A549 (cell line): ENCODE data around the gene GPD1L. TPM values are rescaled to one million over a fixed set of nuclear protein-coding genes. Genes with fewer than 3 reads are reported as not detected.

Source experiments
- ATAC-seq, 2 experiments: fragments of 200-7000 bp in 1 of 2; fragments of >200 bp in 1 of 2; cut with Nextera tagmentation in 1 of 2; cut with Tn5 transposase in 1 of 2; 3 replicates each; pipeline versions ENCODE4 v1.8.0 to v1.9.1; 2018 to 2020; ENCODE audit warnings: mild to moderate bottlenecking in 1 of 2, moderate library complexity in 1 of 2
- CTCF ChIA-PET: fragments of 300-600 bp; sonication (Branson Sonifier 250); formaldehyde crosslinking; extraction: SDS; loops from one replicate; lab custom pipeline; 2021; ENCODE audit warnings: antibody characterized with exemption, inconsistent platforms; lab: Yijun Ruan, JAX
- POLR2A ChIA-PET: fragments of 350-600 bp; formaldehyde crosslinking; extraction: SDS; loops from one replicate; lab custom pipeline; 2021; ENCODE audit warnings: antibody characterized with exemption, inconsistent platforms; lab: Yijun Ruan, JAX
- DNase-seq, 2 experiments: peaks; one replicate each; pipeline versions ENCODE4 v3.0.0 to v3.0.0-alpha.2; 2011 to 2016; ENCODE audit warnings: low read depth in 1 of 2, low spot score in 1 of 2
- FAIRE-seq: peaks from 2 replicates; lab custom pipeline; 2011; peaks lifted over from hg19 to GRCh38; lab: Jason Lieb, UNC
- H3K27ac ChIP-seq, 2 experiments: fragments of >200 bp; sonication (Bioruptor Twin); formaldehyde crosslinking; 3 replicates each; pipeline ENCODE4 v1.5.1; 2016 to 2017
- H3K4me1 ChIP-seq: fragments of >200 bp; sonication (Bioruptor Twin); formaldehyde crosslinking; 3 replicates; pipeline ENCODE4 v1.6.1; 2016
- H3K4me2 ChIP-seq: fragments of >200 bp; sonication (Bioruptor Twin); formaldehyde crosslinking; 3 replicates; pipeline ENCODE4 v1.6.1; 2016
- H3K4me3 ChIP-seq: fragments of >200 bp; sonication (Bioruptor Twin); formaldehyde crosslinking; 3 replicates; pipeline ENCODE4 v1.5.1; 2016
- H3K9me3 ChIP-seq: fragments of >200 bp; sonication (Bioruptor Twin); formaldehyde crosslinking; 3 replicates; pipeline ENCODE4 v1.6.1; 2016
- BHLHE40 ChIP-seq: IDR thresholded peaks from 2 replicates; pipeline ENCODE4 v1.6.1; 2012; ENCODE audit warnings: low read depth, low read length, inconsistent platforms
- ELK1 ChIP-seq: fragments of 150-350 bp; IDR thresholded peaks from 2 replicates; pipeline ENCODE4 v1.6.1; 2014; ENCODE audit warnings: low read depth, mild to moderate bottlenecking, low read length
- EP300 ChIP-seq, 2 experiments: fragments of >200 bp; sonication (Bioruptor Twin); formaldehyde crosslinking; IDR thresholded peaks; 2 replicates in 1 of 2; 3 replicates in 1 of 2; pipeline ENCODE4 v1.6.1; 2016 to 2017
- ESRRA ChIP-seq: fragments of 150-350 bp; IDR thresholded peaks from 2 replicates; pipeline ENCODE4 v1.6.1; 2014; ENCODE audit warnings: mild to moderate bottlenecking, low read length, borderline replicate concordance
- FOSB ChIP-seq: fragments of 250-450 bp; sonication (Bioruptor Pico); IDR thresholded peaks from 2 replicates; pipeline ENCODE4 v1.5.0; 2020; ENCODE audit warnings: mild to moderate bottlenecking, moderate library complexity
- FOSL2 ChIP-seq, 2 experiments: fragments of 450-650 bp in 1 of 2; fragments of >200 bp in 1 of 2; sonication (Bioruptor Twin) in 1 of 2; formaldehyde crosslinking; IDR thresholded peaks; 2 replicates each; pipeline versions ENCODE4 v1.5.0 to v1.6.1; 2016 to 2020; ENCODE audit warnings: mild to moderate bottlenecking in 1 of 2, moderate library complexity in 1 of 2
- FOXS1 ChIP-seq: fragments of 250-450 bp; sonication (Bioruptor Pico); IDR thresholded peaks from 2 replicates; pipeline ENCODE4 v1.5.0; 2020; ENCODE audit warnings: mild to moderate bottlenecking, moderate library complexity
- HOXA7 ChIP-seq: fragments of 250-450 bp; sonication (Bioruptor Pico); IDR thresholded peaks from 2 replicates; pipeline ENCODE4 v1.5.0; 2020; ENCODE audit warnings: mild to moderate bottlenecking, moderate library complexity
- HOXB13 ChIP-seq: fragments of 250-450 bp; sonication (Bioruptor Pico); IDR thresholded peaks from 2 replicates; pipeline ENCODE4 v1.5.0; 2020; ENCODE audit warnings: low read depth, mild to moderate bottlenecking, moderate library complexity
- NR3C1 ChIP-seq: fragments of >200 bp; sonication (Bioruptor Twin); formaldehyde crosslinking; IDR thresholded peaks from 3 replicates; pipeline ENCODE4 v1.6.1; 2017
- POLR2A ChIP-seq: IDR thresholded peaks from 2 replicates; pipeline ENCODE4 v1.6.1; 2012; ENCODE audit warnings: mild to moderate bottlenecking, low read length
- POLR2AphosphoS2 ChIP-seq: conservative IDR thresholded peaks from 2 replicates; pipeline ENCODE4 v1.6.1; 2012; ENCODE audit warnings: low read length, improper control_type of control experiment, inconsistent platforms
- RAD21 ChIP-seq, 2 experiments: fragments of >200 bp in 1 of 2; sonication (Bioruptor Twin) in 1 of 2; formaldehyde crosslinking in 1 of 2; IDR thresholded peaks in 1 of 2; conservative IDR thresholded peaks in 1 of 2; 2 replicates in 1 of 2; 3 replicates in 1 of 2; pipeline ENCODE4 v1.6.1; 2012 to 2018; ENCODE audit warnings: inconsistent platforms in 1 of 2
- RCOR1 ChIP-seq: fragments of 150-350 bp; IDR thresholded peaks from 2 replicates; pipeline ENCODE4 v1.6.1; 2014; ENCODE audit warnings: antibody characterized with exemption, low read length, low read depth
- SREBF2 ChIP-seq: fragments of 450-650 bp; IDR thresholded peaks from 2 replicates; pipeline ENCODE4 v1.6.1; 2014; ENCODE audit warnings: mild to moderate bottlenecking, moderate library complexity
- TP53 ChIP-seq: fragments of 250-450 bp; sonication (Bioruptor Pico); IDR thresholded peaks from 2 replicates; pipeline ENCODE4 v1.5.0; 2021; ENCODE audit warnings: mild to moderate bottlenecking, moderate library complexity
- WGBS: methylation state at CpG from one replicate; pipeline ENCODE4 v1.1.6; 2017; ENCODE audit errors: missing lambda C conversion rate; 5-methylcytosine and 5-hydroxymethylcytosine counted together
- polyA plus RNA-seq, 4 experiments: library from polyadenylated mRNA; depleted of rRNA in 3 of 4; stranded (reverse); fragments of >200 nt; fragmentation: RNase III in 1 of 4; extraction: RNeasy Plus Mini Kit Qiagen cat#74134 plus additional on column Dnase treatment in 1 of 4; gene quantifications; 2 replicates in 3 of 4; 3 replicates in 1 of 4; pipeline ENCODE4 v1.2.3, GENCODE V29; 2011 to 2017
- TF ChIP-seq, protein P1 (sequence below): fragments of >200 bp; sonication (Bioruptor Twin); formaldehyde crosslinking; IDR thresholded peaks from 3 replicates; pipeline ENCODE4 v1.5.1; 2016
- TF ChIP-seq, protein P2 (sequence below): fragments of 250-450 bp; sonication (Bioruptor Pico); IDR thresholded peaks from 2 replicates; pipeline ENCODE4 v1.5.0; 2021; ENCODE audit warnings: mild to moderate bottlenecking, moderate library complexity, borderline replicate concordance
- TF ChIP-seq, protein P3 (sequence below): fragments of 450-650 bp; IDR thresholded peaks from 2 replicates; pipeline ENCODE4 v1.6.1; 2014; ENCODE audit warnings: antibody characterized with exemption

GPD1L gene
- polyA plus RNA-seq, 2 of the 4 experiments (the other 2 are of a cell fraction): 13.6 to 31.0 TPM

DNA sequence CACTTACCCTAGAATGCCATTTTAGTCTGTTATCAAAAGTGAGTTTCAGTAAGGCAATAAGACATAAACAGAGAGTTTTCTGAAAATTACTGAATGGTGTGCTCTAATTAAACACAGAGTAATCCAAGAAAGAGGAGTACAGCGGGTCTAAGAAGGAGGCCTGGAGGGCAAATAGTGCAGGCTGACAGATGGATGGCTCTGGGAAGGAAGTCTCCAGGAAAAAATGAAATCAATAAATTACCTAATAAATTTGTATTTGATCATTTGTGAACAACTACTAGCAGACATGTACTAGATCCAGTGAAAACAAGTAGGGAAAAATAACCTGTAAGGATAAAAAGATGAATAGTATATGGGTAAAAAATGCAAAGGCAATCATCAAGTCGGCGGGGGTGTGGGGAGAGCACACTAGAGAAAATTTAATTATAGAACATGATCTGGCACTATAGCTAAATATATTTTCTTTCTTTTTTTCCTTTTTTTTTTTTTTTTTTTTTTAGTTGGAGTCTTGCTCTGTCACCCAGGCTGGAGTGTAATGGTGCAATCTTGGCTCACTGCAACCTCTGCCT is 22.6 kb upstream of the GPD1L start:
- no peak overlapping the region for H3K4me2 ChIP-seq
- H3K4me3 ChIP-seq: no peak overlapping the region
- no peak overlapping the region for H3K27ac ChIP-seq
- 94% methylated on average over 3 of the region's 3 CpGs for WGBS
- 0 out of 3 replicates have a peak, but pooled peaks cover 4% of the 10 kb centered on the region for H3K4me1 ChIP-seq
- ATAC-seq (no peak), FAIRE-seq (no peak), DNase-seq (no peak)
- TF ChIP-seq POLR2AphosphoS2 (no peak), ESRRA (no peak), EP300 (IDR thresholded peaks at IDR 0.05) (no peak), HOXB13 (CRISPR knock-in tag) (no peak), FOSL2 (IDR thresholded peaks at IDR 0.05) (no peak), FOSL2 (CRISPR knock-in tag; IDR thresholded peaks at IDR 0.05) (no peak), NR3C1 (no peak), FOXS1 (CRISPR knock-in tag) (no peak), RCOR1 (no peak), RAD21 (conservative IDR thresholded peaks at IDR 0.05 in 1 of 2, IDR thresholded peaks at IDR 0.05 in 1 of 2) (no peak), FOSB (CRISPR knock-in tag) (no peak), SREBF2 (no peak)
- TF ChIP-seq, protein P1, sequence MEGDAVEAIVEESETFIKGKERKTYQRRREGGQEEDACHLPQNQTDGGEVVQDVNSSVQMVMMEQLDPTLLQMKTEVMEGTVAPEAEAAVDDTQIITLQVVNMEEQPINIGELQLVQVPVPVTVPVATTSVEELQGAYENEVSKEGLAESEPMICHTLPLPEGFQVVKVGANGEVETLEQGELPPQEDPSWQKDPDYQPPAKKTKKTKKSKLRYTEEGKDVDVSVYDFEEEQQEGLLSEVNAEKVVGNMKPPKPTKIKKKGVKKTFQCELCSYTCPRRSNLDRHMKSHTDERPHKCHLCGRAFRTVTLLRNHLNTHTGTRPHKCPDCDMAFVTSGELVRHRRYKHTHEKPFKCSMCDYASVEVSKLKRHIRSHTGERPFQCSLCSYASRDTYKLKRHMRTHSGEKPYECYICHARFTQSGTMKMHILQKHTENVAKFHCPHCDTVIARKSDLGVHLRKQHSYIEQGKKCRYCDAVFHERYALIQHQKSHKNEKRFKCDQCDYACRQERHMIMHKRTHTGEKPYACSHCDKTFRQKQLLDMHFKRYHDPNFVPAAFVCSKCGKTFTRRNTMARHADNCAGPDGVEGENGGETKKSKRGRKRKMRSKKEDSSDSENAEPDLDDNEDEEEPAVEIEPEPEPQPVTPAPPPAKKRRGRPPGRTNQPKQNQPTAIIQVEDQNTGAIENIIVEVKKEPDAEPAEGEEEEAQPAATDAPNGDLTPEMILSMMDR: no peak
- TF ChIP-seq, protein P2, sequence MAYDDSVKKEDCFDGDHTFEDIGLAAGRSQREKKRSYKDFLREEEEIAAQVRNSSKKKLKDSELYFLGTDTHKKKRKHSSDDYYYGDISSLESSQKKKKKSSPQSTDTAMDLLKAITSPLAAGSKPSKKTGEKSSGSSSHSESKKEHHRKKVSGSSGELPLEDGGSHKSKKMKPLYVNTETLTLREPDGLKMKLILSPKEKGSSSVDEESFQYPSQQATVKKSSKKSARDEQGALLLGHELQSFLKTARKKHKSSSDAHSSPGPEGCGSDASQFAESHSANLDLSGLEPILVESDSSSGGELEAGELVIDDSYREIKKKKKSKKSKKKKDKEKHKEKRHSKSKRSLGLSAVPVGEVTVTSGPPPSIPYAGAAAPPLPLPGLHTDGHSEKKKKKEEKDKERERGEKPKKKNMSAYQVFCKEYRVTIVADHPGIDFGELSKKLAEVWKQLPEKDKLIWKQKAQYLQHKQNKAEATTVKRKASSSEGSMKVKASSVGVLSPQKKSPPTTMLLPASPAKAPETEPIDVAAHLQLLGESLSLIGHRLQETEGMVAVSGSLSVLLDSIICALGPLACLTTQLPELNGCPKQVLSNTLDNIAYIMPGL (CRISPR knock-in tag): no peak
- no peaks in the 10 kb centered on the region for H3K9me3 ChIP-seq
- CTCF ChIA-PET: interaction anchor here (0.6 to 0.9 kb wide), 4 partner anchors 17 to 673 kb away, joined by 3 to 4 read pairs (median 3); no protein-coding TSS in a partner anchor
- POLR2A ChIA-PET: no interaction called here

DNA sequence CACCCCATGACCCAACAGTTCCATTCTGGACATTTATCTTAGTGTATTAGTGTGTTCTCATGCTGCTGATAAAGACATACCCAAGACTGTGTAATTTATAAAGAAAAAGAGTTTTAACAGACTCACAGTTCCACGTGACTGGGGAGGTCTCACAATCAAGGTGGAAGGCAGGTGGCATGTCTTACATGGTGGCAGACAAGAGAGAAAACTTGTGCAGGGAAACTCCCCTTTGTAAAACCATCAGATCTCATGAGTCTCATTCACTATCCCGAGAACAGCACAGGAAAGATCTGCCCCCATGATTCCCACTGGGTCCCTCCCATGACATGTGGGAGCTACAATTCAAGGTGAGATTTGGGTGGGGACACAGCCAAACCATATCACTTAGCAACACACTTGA is 21.6 kb upstream of the GPD1L start:
- no peak for FAIRE-seq
- no peak overlapping the region for H3K27ac ChIP-seq
- TF ChIP-seq HOXA7 (CRISPR knock-in tag) (no peak), POLR2A (no peak), ELK1 (no peak), TP53 (CRISPR knock-in tag) (no peak), BHLHE40 (no peak)
- TF ChIP-seq, protein P3, sequence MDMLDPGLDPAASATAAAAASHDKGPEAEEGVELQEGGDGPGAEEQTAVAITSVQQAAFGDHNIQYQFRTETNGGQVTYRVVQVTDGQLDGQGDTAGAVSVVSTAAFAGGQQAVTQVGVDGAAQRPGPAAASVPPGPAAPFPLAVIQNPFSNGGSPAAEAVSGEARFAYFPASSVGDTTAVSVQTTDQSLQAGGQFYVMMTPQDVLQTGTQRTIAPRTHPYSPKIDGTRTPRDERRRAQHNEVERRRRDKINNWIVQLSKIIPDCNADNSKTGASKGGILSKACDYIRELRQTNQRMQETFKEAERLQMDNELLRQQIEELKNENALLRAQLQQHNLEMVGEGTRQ: no peak
- TF ChIP-seq, all 56 proteins: peak for 0
- DNase-seq: no peak
- H3K4me3 ChIP-seq: no peak overlapping the region
- no peaks in the 10 kb centered on the region for H3K9me3 ChIP-seq
- ChIA-PET CTCF (no interaction called here), POLR2A (no interaction called here)
- 45% methylated on average over 2 of the region's 2 CpGs for WGBS
- 0 out of 3 replicates have a peak, but pooled peaks cover 4% of the 10 kb centered on the region for H3K4me1 ChIP-seq
- no peak overlapping the region for H3K4me2 ChIP-seq
- ATAC-seq: no peak
